IPS DF 6.9 (cell line): ENCODE measurements around the gene NLRP1.

Source experiments
- DNase-seq: peaks from one replicate; pipeline ENCODE4 v3.0.0-alpha.2; 2013; ENCODE audit warnings: low read depth, low spot score
- H3K27ac ChIP-seq: one replicate; pipeline ENCODE4 v1.5.1; 2013; ENCODE audit warnings: low read length, control low read depth
- H3K27me3 ChIP-seq: 2 replicates; pipeline ENCODE4 v1.6.1; 2013; ENCODE audit warnings: mild to moderate bottlenecking, low read length; ENCODE audit not compliant: control insufficient read depth, insufficient read depth
- H3K36me3 ChIP-seq: 2 replicates; pipeline ENCODE4 v1.6.1; 2013; ENCODE audit warnings: low read length; ENCODE audit not compliant: control insufficient read depth, insufficient read depth
- H3K4me1 ChIP-seq: 2 replicates; pipeline ENCODE4 v1.6.1; 2013; ENCODE audit warnings: low read length; ENCODE audit not compliant: control insufficient read depth, insufficient read depth
- H3K4me3 ChIP-seq: 2 replicates; pipeline ENCODE4 v1.5.1; 2013; ENCODE audit warnings: mild to moderate bottlenecking, low read length
- H3K9me3 ChIP-seq: 2 replicates; pipeline ENCODE4 v1.6.1; 2013; ENCODE audit warnings: low read length, inconsistent platforms; ENCODE audit not compliant: control insufficient read depth, insufficient read depth
- WGBS: extraction: QIAGEN DNeasy Blood & Tissue Kit; methylation state at CpG from one replicate; pipeline ENCODE4 v1.1.7; 2013; ENCODE audit warnings: mixed read lengths, missing lambda C conversion rate; ENCODE audit not compliant: insufficient read length, insufficient coverage; 5-methylcytosine and 5-hydroxymethylcytosine counted together

Gene NLRP1

DNA sequence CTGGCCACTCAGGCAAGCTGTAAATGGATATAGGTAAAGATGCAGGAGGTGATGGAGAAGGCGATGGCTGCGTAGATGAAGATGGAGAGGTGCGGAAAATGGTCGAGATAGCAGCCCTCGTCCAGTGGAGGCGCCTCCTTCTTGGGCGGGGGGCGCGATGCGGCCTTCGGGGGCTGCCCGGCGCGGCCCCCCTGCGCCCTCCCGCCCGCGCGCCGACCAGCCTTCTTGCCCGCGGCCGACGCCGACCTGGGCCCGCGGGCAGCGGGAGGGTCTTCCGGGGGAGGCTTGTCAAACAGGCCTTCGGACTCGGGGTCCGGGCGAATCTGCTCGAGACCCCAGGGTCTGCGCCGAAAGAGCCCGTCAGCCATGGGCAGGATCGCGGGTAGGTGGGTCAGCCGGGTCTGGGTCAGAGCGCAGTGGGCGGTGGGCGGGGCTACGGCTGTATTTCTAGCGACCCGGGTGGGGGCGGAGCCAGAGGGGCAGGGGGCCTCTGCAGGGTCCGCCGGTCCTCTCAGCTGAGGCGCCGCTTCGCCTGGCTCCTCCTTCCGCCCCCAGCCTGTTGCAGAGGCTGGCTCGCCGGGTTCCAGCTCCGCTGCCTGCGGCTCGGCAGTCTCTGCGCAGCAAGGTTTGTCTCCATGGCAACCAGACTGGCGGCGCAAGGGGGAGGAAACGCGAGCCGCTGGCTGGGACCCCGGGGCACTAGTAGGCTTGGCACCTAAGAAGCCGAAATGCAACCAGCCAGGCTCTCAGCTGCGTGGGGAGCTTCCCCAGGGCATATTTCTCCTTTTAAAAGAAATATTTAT is 83.5 kb downstream of the NLRP1 start:
- Histone ChIP-seq H3K4me3 (peak overlapping the region; percentile 56; the same call in 1 of the 2 replicates), H3K9me3 (no peaks in the 10 kb centered on the region), H3K27me3 (peaks cover 3% of the 10 kb centered on the region; the same call in 1 of the 2 replicates), H3K36me3 (no peaks in the 10 kb centered on the region), H3K27ac (no peak overlapping the region), H3K4me1 (no peaks in the 10 kb centered on the region)
- DNase-seq, result peak; percentile 78
- WGBS, result no CpG with 5 or more reads among the region's 67 CpGs

GRCh38 chr17:5500247-5500588 is 84.1 kb downstream of the NLRP1 start:
- no peaks in the 10 kb centered on the region for H3K9me3 ChIP-seq
- no peak overlapping the region for H3K27ac ChIP-seq
- H3K27me3 ChIP-seq, result peaks cover 3% of the 10 kb centered on the region; the same call in 1 of the 2 replicates
- no peaks in the 10 kb centered on the region for H3K36me3 ChIP-seq
- H3K4me3 ChIP-seq, result peak overlapping the region; percentile 56; the same call in 1 of the 2 replicates
- WGBS, result no CpG with 5 or more reads among the region's 18 CpGs
- H3K4me1 ChIP-seq, result no peaks in the 10 kb centered on the region
- no peak for DNase-seq

GRCh38 chr17:5499476-5500231 is 84.7 kb downstream of the NLRP1 start:
- WGBS, result no CpG with 5 or more reads among the region's 44 CpGs
- peak overlapping the region; percentile 56; the same call in 1 of the 2 replicates for H3K4me3 ChIP-seq
- H3K9me3 ChIP-seq, result no peaks in the 10 kb centered on the region
- DNase-seq, result no peak
- H3K27me3 ChIP-seq, result peaks cover 3% of the 10 kb centered on the region; the same call in 1 of the 2 replicates
- H3K36me3 ChIP-seq, result no peaks in the 10 kb centered on the region
- H3K27ac ChIP-seq, result no peak overlapping the region
- no peaks in the 10 kb centered on the region for H3K4me1 ChIP-seq

DNA sequence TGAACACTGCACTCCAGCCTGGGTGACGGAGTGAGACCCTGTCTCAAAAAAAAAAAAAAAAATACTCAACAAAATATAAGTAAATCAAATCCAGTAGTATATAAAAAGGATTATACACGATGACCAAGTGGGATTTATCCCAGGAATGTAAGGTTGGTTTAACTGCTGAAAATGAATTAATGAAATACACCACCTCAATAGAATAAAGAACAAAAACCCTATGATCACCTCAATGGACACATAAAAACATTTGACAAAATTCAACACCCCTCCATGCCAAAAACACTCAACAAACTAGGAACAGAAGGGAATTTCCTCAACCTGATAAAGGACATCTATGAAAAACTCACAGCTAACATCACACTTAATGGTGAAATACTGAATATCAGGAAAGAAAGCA is 91.3 kb downstream of the NLRP1 start:
- DNase-seq, result no peak
- Histone ChIP-seq H3K4me3 (no peak overlapping the region), H3K9me3 (no peaks in the 10 kb centered on the region), H3K27me3 (no peaks in the 10 kb centered on the region), H3K27ac (no peak overlapping the region), H3K36me3 (peaks cover 6% of the 10 kb centered on the region; the same call in 1 of the 2 replicates), H3K4me1 (no peaks in the 10 kb centered on the region)
- WGBS, result no CpG with 5 or more reads among the region's 2 CpGs

DNA sequence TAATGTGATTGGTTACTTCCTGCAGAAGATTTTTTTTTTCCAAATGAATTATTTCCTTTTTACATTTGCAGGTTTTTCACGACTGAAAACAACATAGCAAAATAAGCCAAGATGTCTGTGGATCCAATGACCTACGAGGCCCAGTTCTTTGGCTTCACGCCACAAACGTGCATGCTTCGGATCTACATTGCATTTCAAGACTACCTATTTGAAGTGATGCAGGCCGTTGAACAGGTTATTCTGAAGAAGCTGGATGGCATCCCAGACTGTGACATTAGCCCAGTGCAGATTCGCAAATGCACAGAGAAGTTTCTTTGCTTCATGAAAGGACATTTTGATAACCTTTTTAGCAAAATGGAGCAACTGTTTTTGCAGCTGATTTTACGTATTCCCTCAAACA is 95.6 kb downstream of the NLRP1 start:
- no peak for DNase-seq
- Histone ChIP-seq H3K4me1 (no peaks in the 10 kb centered on the region), H3K27ac (no peak overlapping the region), H3K36me3 (peaks cover 9% of the 10 kb centered on the region; the same call in 1 of the 2 replicates), H3K4me3 (no peak overlapping the region), H3K27me3 (no peaks in the 10 kb centered on the region), H3K9me3 (no peaks in the 10 kb centered on the region)
- WGBS, result no CpG with 5 or more reads among the region's 8 CpGs

DNA sequence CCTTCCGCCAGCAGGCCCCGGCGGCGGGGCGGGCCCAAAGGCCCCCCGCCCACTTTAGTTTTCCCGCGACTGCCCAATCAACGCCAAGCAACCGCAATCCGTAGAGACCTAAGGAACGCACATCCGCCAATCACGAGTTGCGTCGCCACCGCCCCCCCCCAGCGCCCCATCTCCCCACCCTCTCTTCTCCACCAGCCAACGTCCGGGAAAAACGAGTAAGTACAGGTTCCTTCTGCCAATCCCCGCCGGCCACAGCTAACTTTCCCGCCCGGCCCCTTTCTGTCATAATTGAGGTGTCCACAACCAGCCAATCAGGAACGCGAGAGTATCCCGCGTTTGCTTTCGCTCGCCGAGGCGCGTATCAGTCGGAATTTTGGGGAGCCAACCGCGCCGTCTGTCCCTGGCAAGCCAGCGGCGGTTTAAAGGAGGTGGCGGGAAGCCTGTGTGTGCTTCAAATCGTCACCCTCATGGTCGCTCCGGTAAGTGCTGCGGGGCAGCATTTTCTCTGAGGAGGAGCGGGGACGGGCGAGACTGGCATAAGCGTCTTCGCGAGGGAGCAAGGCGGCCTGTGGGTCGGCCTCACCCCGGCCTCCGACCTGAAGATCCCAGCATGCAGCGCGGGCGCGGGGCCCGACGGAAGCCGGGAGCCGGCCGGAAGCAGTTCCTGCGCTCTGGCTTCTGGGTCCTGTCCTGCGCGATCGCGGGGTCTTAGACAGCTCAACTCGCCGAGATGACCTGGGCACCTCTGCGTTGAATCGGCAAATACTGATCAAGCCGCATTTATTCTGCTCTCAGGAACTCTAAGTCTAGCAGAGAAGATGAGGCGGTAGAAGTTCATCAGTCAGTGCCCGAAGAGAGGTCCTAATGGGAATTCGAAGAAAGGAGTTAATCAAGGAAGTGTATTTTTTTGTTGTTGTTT is 97.8 kb downstream of the NLRP1 start, which contains the start of gene MIS12:
Gene MIS12 (plus strand): TSS at position 361 of the 919 bp plus-strand sequence. CDS start 2,297 bp downstream, outside the sequence.
- Histone ChIP-seq H3K9me3 (no peaks in the 10 kb centered on the region), H3K4me3 (peak within 1 kb of the TSS; percentile 93), H3K27me3 (no peaks in the 10 kb centered on the region), H3K4me1 (no peaks in the 10 kb centered on the region), H3K27ac (no peak within 1 kb of the TSS), H3K36me3 (peaks cover 9% of the 10 kb centered on the region; the same call in 1 of the 2 replicates)
- no CpG with 5 or more reads among the region's 77 CpGs for WGBS
- DNase-seq, result peak; percentile 88

DNA sequence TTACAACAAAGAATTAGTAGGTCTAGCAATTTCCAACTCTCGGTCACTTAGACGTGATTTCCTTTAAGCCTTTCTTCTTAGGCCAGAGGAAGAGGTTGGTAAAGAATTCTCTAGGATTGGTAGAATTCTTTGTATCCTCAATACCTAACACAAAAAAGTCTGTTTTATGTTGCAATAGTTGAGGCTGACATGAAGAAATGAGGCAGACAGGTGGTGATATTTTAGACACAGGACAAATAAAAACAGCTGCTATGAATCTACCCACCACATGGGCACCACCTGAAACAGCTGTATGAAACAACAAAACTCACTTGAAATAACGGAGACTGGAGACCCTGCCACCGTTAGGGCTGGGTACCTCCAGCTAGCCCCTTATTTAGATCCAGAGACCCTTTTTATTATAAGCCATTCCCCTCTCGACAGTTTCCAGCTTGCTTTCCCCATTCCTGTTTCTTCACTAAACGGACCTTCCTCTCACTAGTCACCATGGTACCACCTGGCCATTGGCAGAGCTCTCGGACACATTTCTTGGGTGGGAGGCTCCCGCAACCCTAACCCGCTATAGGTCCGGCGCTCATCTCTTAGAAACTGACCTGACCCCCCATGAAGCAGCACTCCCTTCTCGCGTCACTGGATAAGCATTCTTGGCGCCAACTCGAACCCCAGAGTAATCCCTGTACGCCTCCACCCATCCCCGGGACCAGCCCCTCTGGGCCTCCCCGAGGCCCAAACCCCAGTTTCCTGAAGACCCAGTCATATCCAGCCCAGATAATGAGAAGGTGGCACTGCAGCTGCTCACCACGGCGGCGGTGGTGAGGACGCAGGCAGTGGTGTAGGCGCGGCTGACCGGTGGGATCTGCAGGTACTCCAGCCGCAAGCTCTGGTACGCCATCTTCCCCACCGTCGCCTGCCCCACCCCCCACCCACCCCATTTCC is 98.8 kb downstream of the NLRP1 start, which contains the start of gene DERL2:
Gene DERL2 (minus strand): TSS at position 909 of the 936 bp plus-strand sequence. CDS start 17 bp downstream, at position 892.
- no CpG with 5 or more reads among the region's 29 CpGs for WGBS
- Histone ChIP-seq H3K36me3 (peaks cover 9% of the 10 kb centered on the region; the same call in 1 of the 2 replicates), H3K27ac (no peak within 1 kb of the TSS), H3K4me1 (no peaks in the 10 kb centered on the region), H3K9me3 (no peaks in the 10 kb centered on the region), H3K4me3 (peak within 1 kb of the TSS; percentile 93), H3K27me3 (no peaks in the 10 kb centered on the region)
- no peak for DNase-seq

DNA sequence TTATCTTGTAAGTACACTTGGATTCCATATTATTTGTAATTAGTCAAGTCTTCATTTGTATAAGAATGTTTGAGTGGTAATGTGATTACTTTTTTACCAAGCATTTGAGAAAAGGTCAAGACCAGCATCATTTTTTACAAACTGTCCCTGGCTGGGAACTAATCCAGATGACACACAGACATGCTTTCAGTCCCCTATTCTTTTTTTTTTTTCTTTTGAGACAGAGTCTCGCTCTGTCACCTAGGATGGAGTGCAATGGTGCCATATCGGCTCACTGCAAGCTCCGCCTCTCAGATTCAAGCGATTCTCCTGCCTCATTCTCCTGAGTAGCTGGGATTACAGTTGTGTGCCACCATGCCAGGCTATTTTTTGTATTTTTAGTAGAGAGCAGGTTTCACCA is 102.9 kb downstream of the NLRP1 start:
- DNase-seq, result no peak
- Histone ChIP-seq H3K9me3 (no peaks in the 10 kb centered on the region), H3K36me3 (peaks cover 15% of the 10 kb centered on the region; the same call in 1 of the 2 replicates), H3K4me3 (no peak overlapping the region), H3K27ac (no peak overlapping the region), H3K27me3 (no peaks in the 10 kb centered on the region), H3K4me1 (no peaks in the 10 kb centered on the region)
- WGBS, result no CpG with 5 or more reads among the region's 4 CpGs

DNA sequence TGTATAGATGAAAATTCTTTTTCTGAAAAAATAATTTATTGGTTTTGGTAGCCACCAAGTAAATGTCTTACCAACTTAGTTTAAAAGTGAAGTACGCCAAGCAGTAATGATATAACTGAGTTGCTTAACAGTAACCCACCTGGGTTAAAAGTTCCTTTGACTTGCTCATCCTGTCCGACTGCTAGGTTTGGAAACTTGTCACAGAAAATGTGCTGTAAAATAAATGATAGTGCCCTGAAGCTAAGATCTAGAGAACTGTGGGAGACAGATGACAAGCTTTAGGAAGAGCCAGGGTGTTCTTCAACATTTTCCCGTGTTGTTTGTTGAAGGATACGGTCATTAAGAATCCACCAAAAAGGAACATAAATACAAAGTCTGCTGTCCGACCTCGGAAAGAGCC is 103.3 kb downstream of the NLRP1 start:
- H3K4me3 ChIP-seq, result no peak overlapping the region
- no peak overlapping the region for H3K27ac ChIP-seq
- no peaks in the 10 kb centered on the region for H3K9me3 ChIP-seq
- no peaks in the 10 kb centered on the region for H3K4me1 ChIP-seq
- peaks cover 15% of the 10 kb centered on the region; the same call in 1 of the 2 replicates for H3K36me3 ChIP-seq
- no CpG with 5 or more reads among the region's 6 CpGs for WGBS
- no peaks in the 10 kb centered on the region for H3K27me3 ChIP-seq
- no peak for DNase-seq
